B cell (primary cell): ENCODE measurements around the gene COMMD8. TPM values are rescaled to one million over a fixed set of nuclear protein-coding genes. Genes with fewer than 3 reads are reported as not detected.

Source experiments
- ATAC-seq: fragments of 200-7000 bp; cut with Tn5 transposase; one replicate; pipeline ENCODE4 v1.10.0; 2021; ENCODE audit warnings: low read depth, mild to moderate bottlenecking, moderate number of reproducible peaks, moderate library complexity
- CTCF ChIA-PET: fragments of 350-600 bp; sonication (Branson Sonifier 250); formaldehyde crosslinking; loops from one replicate; lab custom pipeline; 2021; ENCODE audit warnings: antibody characterized with exemption, inconsistent platforms; lab: Charles Lee
- POLR2A ChIA-PET: fragments of 350-600 bp; sonication (Branson Sonifier 250); formaldehyde crosslinking; loops from one replicate; lab custom pipeline; 2021; ENCODE audit warnings: antibody characterized with exemption; lab: Charles Lee
- DNase-seq: peaks from one replicate; pipeline ENCODE4 v3.0.0; 2013
- H2AFZ ChIP-seq: 2 replicates; pipeline ENCODE4 v1.6.1; 2012; ENCODE audit warnings: mild to moderate bottlenecking, low read depth, low read length; ENCODE audit not compliant: insufficient read depth, poor library complexity, severe bottlenecking
- H3K27ac ChIP-seq, 2 donors: 1 replicate in 1 of 2; 2 replicates in 1 of 2; pipeline ENCODE4 v1.5.1; 2012 to 2013; ENCODE audit warnings: low read length in 2 of 2, mild to moderate bottlenecking in 2 of 2, moderate library complexity in 1 of 2
- H3K27me3 ChIP-seq, 4 experiments: fragments of 200-600 bp in 1 of 4; sonication (generic) in 1 of 4; replicated peaks in 1 of 4; 1 replicate in 2 of 4; 2 replicates in 2 of 4; pipeline versions ENCODE4 v1.6.1 to v1.7.0; 2013 to 2016; ENCODE audit warnings: low read length in 3 of 4, mild to moderate bottlenecking in 2 of 4, mixed read lengths in 1 of 4, moderate library complexity in 1 of 4; ENCODE audit not compliant: insufficient read depth in 4 of 4, control insufficient read depth in 3 of 4; ENCODE audit errors: control extremely low read depth in 1 of 4
- H3K36me3 ChIP-seq, 2 experiments: replicated peaks in 1 of 2; 1 replicate in 1 of 2; 2 replicates in 1 of 2; pipeline versions ENCODE4 v1.6.1 to v1.7.1; 2013; ENCODE audit warnings: low read length in 1 of 2; ENCODE audit not compliant: insufficient read depth in 2 of 2, control insufficient read depth in 1 of 2; ENCODE audit errors: control extremely low read depth in 1 of 2, extremely low read depth in 1 of 2
- H3K4me1 ChIP-seq, 2 donors: fragments of 200-600 bp in 1 of 2; sonication (generic) in 1 of 2; 1 replicate in 1 of 2; 2 replicates in 1 of 2; pipeline versions ENCODE4 v1.5.1 to v1.6.1; 2013 to 2017; ENCODE audit warnings: low read length in 2 of 2; ENCODE audit not compliant: control insufficient read depth in 2 of 2, insufficient read depth in 2 of 2
- H3K4me2 ChIP-seq: replicated peaks from 2 replicates; pipeline ENCODE3; 2012; ENCODE audit warnings: mild to moderate bottlenecking, low read depth, low read length; ENCODE audit not compliant: poor library complexity, severe bottlenecking
- H3K4me3 ChIP-seq, 5 experiments: fragments of 200-600 bp in 1 of 5; sonication (generic) in 1 of 5; 1 replicate in 3 of 5; 2 replicates in 2 of 5; pipeline versions ENCODE4 v1.5.1 to v1.7.0; 2011 to 2016; ENCODE audit warnings: low read length in 4 of 5, mild to moderate bottlenecking in 4 of 5, low read depth in 2 of 5, control low read depth in 1 of 5, moderate library complexity in 1 of 5; ENCODE audit not compliant: insufficient read depth in 1 of 5; ENCODE audit errors: control extremely low read depth in 1 of 5, extremely low read depth in 1 of 5
- H3K79me2 ChIP-seq: fragments of 200-600 bp; sonication (generic); one replicate; pipeline ENCODE4 v1.6.0; 2016; ENCODE audit warnings: low read length; ENCODE audit not compliant: control insufficient read depth, insufficient read depth
- H3K9ac ChIP-seq: fragments of 200-600 bp; sonication (generic); 2 replicates; pipeline ENCODE4 v1.6.1; 2017; ENCODE audit warnings: mild to moderate bottlenecking, low read length, moderate library complexity
- H3K9me3 ChIP-seq, 3 donors: one replicate each; pipeline versions ENCODE4 v1.6.1 to v1.7.1; 2013; ENCODE audit warnings: low read length in 2 of 3; ENCODE audit not compliant: control insufficient read depth in 2 of 3, insufficient read depth in 1 of 3; ENCODE audit errors: control extremely low read depth in 1 of 3
- H4K20me1 ChIP-seq: 2 replicates; pipeline ENCODE4 v1.6.0; 2012; ENCODE audit warnings: mild to moderate bottlenecking, low read length; ENCODE audit not compliant: insufficient read depth, control insufficient read depth, poor library complexity, severe bottlenecking
- H3K27ac Mint-ChIP-seq: one replicate; pipeline ENCODE4 v1.8.0; 2021; ENCODE audit warnings: mixed read lengths
- H3K27me3 Mint-ChIP-seq: one replicate; pipeline ENCODE4 v1.8.0; 2021; ENCODE audit warnings: mixed read lengths
- H3K4me1 Mint-ChIP-seq: one replicate; pipeline ENCODE4 v1.8.0; 2021; ENCODE audit warnings: mixed read lengths
- H3K4me3 Mint-ChIP-seq: one replicate; pipeline ENCODE4 v1.8.0; 2021; ENCODE audit warnings: mixed read lengths
- H3K9me3 Mint-ChIP-seq: one replicate; pipeline ENCODE4 v1.8.0; 2022; ENCODE audit warnings: mixed read lengths; ENCODE audit not compliant: insufficient read depth
- EZH2 ChIP-seq: IDR thresholded peaks from 2 replicates; pipeline ENCODE4 v1.6.1; 2012; ENCODE audit warnings: borderline replicate concordance, low read depth, mild to moderate bottlenecking, moderate library complexity, low read length; ENCODE audit not compliant: insufficient read depth, poor library complexity, severe bottlenecking
- WGBS: methylation state at CpG from one replicate; pipeline ENCODE4 v1.1.5; 2013; ENCODE audit warnings: missing lambda C conversion rate; ENCODE audit not compliant: insufficient coverage; 5-methylcytosine and 5-hydroxymethylcytosine counted together
- intact Hi-C: fragments of 100-400 bp; cut with micrococcal nuclease; formaldehyde crosslinking; loops from one replicate; pipeline ENCODE4 v1.10.0; 2022
- polyA plus RNA-seq: library from polyadenylated mRNA; depleted of rRNA; stranded (reverse); fragments of >200 nt; gene quantifications from 2 replicates; pipeline ENCODE4 v1.2.3, GENCODE V29; 2012
- total RNA-seq, 2 donors: library from RNA; stranded (reverse); fragments of 120-200 nt in 1 of 2; gene quantifications; 1 replicate in 1 of 2; 2 replicates in 1 of 2; pipeline versions ENCODE4 v1.2.3 to v1.2.4, GENCODE V29; 2013 to 2022
- TF ChIP-seq, protein P1 (sequence below): fragments of 200-600 bp; IDR thresholded peaks from one replicate; pipeline ENCODE4 v1.8.0; 2022; ENCODE audit warnings: antibody characterized with exemption, mild to moderate bottlenecking

COMMD8 gene
- total and polyA plus RNA-seq, 2 donors (not counting 1 experiment from before 2014, with no cell fraction given), result 5.5 to 15.2 TPM

DNA sequence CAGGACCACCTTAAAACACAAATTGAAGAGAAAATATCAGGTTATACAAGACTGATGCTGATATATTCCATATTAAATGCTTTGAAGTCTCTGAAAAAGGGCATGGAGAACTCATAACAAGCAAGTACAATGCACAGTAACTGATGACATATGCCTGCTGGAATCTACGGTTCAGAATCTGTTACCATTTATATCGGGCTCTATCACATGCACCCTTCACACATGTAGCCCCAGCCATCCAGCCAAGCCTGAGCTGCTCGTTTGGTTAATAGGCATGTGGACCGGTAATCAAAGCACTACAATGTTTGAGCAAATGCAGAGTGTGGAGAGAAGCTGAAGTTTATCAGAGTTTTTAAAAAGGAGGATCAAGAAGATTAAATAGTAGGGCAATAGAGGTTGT is 11.8 kb downstream of the COMMD8 start:
- H3K27me3 Mint-ChIP-seq, result no peaks in the 10 kb centered on the region
- POLR2A ChIA-PET, result no interaction called here
- no peaks in the 10 kb centered on the region for H3K27me3 ChIP-seq
- DNase-seq (no peak), ATAC-seq (no peak)
- no peaks in the 10 kb centered on the region for H3K4me1 ChIP-seq
- H3K4me1 Mint-ChIP-seq, result no peaks in the 10 kb centered on the region
- no peak overlapping the region for H2AFZ ChIP-seq
- intact Hi-C loops, result no loop called here
- no peaks in the 10 kb centered on the region for H3K9me3 Mint-ChIP-seq
- H4K20me1 ChIP-seq, result no peaks in the 10 kb centered on the region
- no peaks in the 10 kb centered on the region for H3K79me2 ChIP-seq
- H3K27ac Mint-ChIP-seq, result no peak overlapping the region
- CTCF ChIA-PET, result interaction anchor here (1.4 kb wide), 1 partner anchor 12 kb away, joined by 4 read pairs; the partner anchor contains the start of gene COMMD8
- H3K4me2 ChIP-seq, result no peak overlapping the region
- H3K9ac ChIP-seq, result no peak overlapping the region
- no peaks in the 10 kb centered on the region for H3K9me3 ChIP-seq
- WGBS, result 71% methylated on average over 2 of the region's 4 CpGs
- H3K4me3 Mint-ChIP-seq, result no peak overlapping the region
- no peak for TF ChIP-seq EZH2
- TF ChIP-seq, protein P1, sequence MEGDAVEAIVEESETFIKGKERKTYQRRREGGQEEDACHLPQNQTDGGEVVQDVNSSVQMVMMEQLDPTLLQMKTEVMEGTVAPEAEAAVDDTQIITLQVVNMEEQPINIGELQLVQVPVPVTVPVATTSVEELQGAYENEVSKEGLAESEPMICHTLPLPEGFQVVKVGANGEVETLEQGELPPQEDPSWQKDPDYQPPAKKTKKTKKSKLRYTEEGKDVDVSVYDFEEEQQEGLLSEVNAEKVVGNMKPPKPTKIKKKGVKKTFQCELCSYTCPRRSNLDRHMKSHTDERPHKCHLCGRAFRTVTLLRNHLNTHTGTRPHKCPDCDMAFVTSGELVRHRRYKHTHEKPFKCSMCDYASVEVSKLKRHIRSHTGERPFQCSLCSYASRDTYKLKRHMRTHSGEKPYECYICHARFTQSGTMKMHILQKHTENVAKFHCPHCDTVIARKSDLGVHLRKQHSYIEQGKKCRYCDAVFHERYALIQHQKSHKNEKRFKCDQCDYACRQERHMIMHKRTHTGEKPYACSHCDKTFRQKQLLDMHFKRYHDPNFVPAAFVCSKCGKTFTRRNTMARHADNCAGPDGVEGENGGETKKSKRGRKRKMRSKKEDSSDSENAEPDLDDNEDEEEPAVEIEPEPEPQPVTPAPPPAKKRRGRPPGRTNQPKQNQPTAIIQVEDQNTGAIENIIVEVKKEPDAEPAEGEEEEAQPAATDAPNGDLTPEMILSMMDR, result no peak
- no peak overlapping the region for H3K27ac ChIP-seq
- no peak overlapping the region for H3K4me3 ChIP-seq
- H3K36me3 ChIP-seq, result peaks cover 0 to 42% of the 10 kb centered on the region in 2 experiments

DNA sequence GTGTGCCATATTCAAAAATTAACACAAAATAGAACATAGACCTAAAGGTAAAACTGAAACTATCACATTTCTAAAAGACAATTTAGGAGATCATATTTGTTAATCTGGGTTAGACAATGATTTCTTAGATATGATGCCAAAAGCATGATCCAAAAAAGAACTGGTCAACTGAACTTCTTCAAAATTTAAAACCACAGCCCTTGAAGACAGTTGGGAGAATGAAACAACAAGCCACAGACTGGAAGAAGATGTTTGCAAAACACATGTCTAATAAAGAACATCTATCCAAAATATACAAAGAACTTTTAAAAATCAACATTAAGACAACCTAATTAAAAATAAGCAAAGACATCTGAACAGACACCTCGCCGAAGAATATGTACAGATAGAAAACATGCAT is 19.5 kb downstream of the COMMD8 start:
- H3K4me3 Mint-ChIP-seq, result no peak overlapping the region

More for the DNA sequence above, 19.5 kb downstream of the COMMD8 start:
- Histone ChIP-seq H2AFZ (no peak overlapping the region), H3K79me2 (no peaks in the 10 kb centered on the region), H3K27me3 (no peaks in the 10 kb centered on the region), H3K4me2 (no peak overlapping the region), H3K27ac (no peak overlapping the region), H3K4me3 (no peak overlapping the region), H4K20me1 (no peaks in the 10 kb centered on the region), H3K9me3 (no peaks in the 10 kb centered on the region), H3K4me1 (peaks cover 12% of the 10 kb centered on the region in 2 donors), H3K9ac (no peak overlapping the region), H3K36me3 (peaks cover 0 to 3% of the 10 kb centered on the region in 2 experiments)
- POLR2A ChIA-PET, result no interaction called here
- H3K9me3 Mint-ChIP-seq, result no peaks in the 10 kb centered on the region
- H3K27ac Mint-ChIP-seq, result no peak overlapping the region
- TF ChIP-seq, protein P1, result no peak
- no peak for TF ChIP-seq EZH2
- H3K27me3 Mint-ChIP-seq, result no peaks in the 10 kb centered on the region
- CTCF ChIA-PET, result no interaction called here
- 100% methylated on average over 2 of the region's 2 CpGs for WGBS
- intact Hi-C loops, result no loop called here
- peaks cover 15% of the 10 kb centered on the region for H3K4me1 Mint-ChIP-seq
- ATAC-seq, result no peak
- no peak for DNase-seq
